Right renal pelvis (tissue), 4 donors: ENCODE measurements around the gene PLXDC1. TPM values are rescaled to one million over a fixed set of nuclear protein-coding genes. Genes with fewer than 3 reads are reported as not detected.

Source experiments
- DNase-seq, 4 donors: peaks; one replicate each; pipeline ENCODE4 v3.0.0-alpha.2; 2013; ENCODE audit warnings: low read depth in 4 of 4, low spot score in 3 of 4, missing footprints in 1 of 4
- polyA plus RNA-seq, 4 donors: library from polyadenylated mRNA; unstranded; fragments of 120-200 nt; gene quantifications; one replicate each; pipeline ENCODE4 v1.2.1, GENCODE V29; 2013; ENCODE audit not compliant: insufficient read length in 4 of 4

Gene PLXDC1
- polyA plus RNA-seq: 1 to 10 TPM; 5.4 to 7.5 (median 6.3) TPM

- DNase-seq: no peak
Measured at GRCh38 chr17:39151150-39151942, at the start of gene PLXDC1. Gene PLXDC1, minus strand, starts transcription at chr17:39151637. Its CDS starts 200 bp downstream, at chr17:39151437.

DNA sequence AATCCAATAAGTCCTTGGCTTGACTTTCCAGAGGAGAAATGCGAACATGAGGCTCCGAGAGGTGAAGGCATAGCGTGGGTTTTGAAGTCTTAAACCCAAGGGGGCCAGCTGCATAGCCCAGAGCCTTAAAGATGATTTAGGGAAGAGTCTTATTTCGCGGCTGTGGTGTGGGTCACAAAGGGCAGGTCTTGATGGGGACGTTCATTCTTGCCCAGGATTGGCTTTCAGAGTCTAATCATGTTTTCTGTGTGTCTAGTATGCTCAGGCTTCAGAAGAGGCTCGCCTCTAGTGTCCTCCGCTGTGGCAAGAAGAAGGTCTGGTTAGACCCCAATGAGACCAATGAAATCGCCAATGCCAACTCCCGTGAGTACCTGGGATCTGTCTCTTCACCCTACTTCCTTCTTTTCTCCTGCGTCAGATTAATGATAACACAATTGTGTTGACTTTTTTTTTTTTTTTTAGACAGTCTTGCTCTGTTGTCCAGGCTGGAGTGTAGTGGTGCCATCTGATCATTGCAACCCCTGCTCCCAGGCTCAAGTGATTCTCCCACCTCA is 49.6 kb upstream of the PLXDC1 start:
- DNase-seq: no peak

DNA sequence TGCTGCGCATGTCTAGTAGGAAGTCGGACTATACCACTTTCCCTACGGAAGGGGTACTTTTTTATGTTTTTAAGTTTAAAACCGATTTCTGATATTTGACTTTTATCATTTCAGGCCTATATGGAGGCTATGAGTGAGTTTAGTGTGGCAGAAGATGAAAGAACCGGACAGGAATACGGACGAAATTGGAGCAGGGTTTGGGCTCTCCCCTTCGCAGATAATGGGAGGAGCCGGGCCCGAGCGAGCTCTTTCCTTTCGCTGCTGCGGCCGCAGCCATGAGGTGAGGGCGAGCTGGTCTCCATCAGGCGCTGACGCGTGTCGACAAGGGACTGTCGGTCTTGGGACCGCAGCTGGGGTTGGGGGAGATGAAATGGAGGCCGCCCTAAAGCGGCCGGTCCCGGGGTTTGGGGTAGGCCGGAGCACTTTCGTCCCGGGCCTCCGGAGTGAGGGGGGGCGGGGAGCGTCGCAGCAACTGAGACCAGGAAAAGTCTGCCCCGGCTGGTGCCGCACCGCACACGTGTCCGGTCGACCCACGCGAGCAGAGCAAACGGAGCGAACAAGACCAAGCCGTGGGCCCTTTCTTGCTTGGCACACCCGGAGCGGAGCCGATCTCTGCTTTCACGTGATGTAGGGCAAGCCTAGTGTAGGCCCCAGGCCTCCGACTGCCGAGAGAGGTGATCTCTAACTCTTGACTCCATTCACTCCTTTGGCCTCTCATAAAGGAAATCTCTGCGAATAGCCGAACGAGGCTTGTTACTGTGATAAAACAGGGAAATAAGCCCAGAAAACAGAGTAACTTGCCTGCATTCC is 48.8 kb upstream of the PLXDC1 start, which contains the start of gene RPL19:
RPL19 (plus strand) TSS at position 214 of the 810 bp plus-strand sequence; CDS start at position 276, 62 bp downstream.
- peak in 2 of 4 donors; percentile 85 to 92 for DNase-seq

- DNase-seq: peak in 2 of 4 donors; percentile 90 to 91
Measured at GRCh38 chr17:39199820-39200069, 48.3 kb upstream of the PLXDC1 start.

GRCh38 chr17:39198186-39198566 is 46.7 kb upstream of the PLXDC1 start:
- DNase-seq: no peak

DNA sequence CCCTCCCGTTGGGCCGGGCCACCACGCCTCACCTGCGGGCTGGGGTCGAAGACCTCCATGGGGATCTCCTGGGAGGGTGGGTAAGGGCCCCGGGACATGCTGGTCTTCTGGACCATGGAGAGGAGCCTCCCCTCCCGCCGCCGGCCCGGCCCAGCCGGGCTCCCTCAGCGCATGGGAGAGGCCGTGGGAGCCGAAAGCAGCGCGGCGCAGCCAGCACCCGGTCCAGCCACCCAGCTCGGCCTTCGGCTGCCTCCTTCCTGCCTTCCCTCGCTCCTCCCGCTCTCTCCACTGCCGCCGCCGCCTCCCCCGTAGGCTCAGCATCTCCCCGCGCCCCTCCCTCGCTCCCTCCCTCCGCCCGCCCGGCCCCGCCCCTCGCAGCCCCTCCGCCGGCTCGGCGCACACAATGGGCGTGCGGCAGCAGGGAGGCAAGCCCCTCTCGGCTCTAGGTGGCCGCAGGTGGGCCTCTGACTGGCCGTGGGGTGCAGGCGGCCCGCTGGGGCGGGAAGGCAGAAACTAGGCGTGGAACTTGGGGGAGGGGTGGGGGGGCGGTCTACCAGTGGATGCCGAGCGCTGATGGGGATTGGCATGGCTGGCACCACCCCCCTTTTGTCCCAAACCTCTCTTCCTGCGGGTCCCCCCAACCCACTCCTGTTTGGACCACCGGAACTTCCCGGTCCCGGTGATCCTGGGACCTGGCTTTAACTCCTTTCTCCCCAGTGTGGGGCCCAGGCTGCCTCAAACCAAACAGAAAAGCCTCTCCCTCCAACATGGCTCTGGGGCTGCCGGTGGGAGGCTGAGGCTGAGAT is 46.1 kb upstream of the PLXDC1 start, which contains the start of gene CACNB1:
CACNB1 (minus strand) TSS at position 290 of the 806 bp plus-strand sequence; CDS start at position 116, 174 bp downstream.
- DNase-seq: peak in 1 of 4 donors; percentile 70

GRCh38 chr17:39196808-39197291 is 45.4 kb upstream of the PLXDC1 start:
- DNase-seq: no peak

GRCh38 chr17:39196241-39196807 is 44.9 kb upstream of the PLXDC1 start:
- DNase-seq: no peak

- no peak for DNase-seq
Measured at GRCh38 chr17:39195568-39196160, 44.2 kb upstream of the PLXDC1 start.

GRCh38 chr17:39194985-39195524 is 43.6 kb upstream of the PLXDC1 start:
- DNase-seq: no peak

DNA sequence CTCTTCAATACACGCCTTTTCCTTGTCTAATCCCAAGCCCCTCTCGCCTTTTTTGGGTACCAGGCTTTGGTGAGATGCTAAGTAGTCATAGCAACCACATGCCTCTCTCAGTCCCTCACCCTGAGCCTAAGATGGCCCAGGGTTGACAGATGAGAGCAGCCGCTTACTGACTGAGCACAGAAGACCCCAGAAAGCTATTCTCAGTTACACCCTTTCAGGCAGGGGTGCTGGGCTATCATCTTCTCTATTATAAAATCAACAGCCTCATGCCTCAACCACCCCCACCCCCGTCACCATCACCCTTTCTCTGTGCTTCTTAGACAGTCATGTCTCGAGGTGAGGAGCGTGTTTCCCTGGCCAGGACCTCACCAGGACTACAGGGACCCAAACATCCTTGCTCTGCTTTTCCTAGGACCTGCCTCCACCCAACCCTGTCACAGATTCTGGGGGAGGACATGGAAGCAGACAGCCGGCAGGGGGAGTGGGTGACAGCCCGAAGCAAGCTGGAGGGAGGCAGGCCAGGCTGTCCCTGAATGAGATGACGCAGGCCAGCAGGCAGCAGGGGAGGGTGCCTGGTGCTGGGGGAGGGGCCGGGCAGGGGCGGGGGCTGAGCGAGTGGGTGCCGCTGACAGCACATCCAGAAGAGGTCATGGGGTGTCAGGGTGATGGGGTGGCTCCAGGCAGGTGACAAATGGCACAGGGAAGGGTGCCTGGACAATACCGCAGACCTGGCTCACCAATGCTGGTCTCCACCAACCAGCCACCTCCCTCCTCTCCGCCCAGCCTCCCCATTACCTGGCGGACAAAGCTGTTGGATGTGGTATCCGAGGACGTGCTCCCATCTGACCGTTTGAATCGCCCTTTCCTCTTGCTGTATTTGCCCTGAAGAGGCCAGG is 42.9 kb upstream of the PLXDC1 start:
- no peak for DNase-seq

GRCh38 chr17:39193346-39193745 is 41.9 kb upstream of the PLXDC1 start:
- DNase-seq: no peak

DNA sequence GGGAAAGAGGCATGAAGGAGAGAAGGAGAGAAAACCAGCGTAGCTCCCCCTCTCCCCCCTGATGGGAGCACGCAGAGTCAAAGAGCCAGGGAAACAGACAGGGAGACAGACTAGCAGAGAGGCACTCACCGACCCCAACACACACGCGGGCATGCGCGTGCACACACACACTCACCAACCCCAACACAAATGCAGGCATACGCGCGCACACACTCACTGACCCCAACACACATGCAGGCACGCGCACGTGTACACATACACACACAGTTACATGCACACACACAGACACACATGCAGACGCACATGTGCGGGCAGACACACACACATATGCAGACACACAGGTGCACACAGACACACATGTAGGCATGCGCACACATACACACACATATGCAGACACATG is 41.5 kb upstream of the PLXDC1 start:
- no peak for DNase-seq

DNA sequence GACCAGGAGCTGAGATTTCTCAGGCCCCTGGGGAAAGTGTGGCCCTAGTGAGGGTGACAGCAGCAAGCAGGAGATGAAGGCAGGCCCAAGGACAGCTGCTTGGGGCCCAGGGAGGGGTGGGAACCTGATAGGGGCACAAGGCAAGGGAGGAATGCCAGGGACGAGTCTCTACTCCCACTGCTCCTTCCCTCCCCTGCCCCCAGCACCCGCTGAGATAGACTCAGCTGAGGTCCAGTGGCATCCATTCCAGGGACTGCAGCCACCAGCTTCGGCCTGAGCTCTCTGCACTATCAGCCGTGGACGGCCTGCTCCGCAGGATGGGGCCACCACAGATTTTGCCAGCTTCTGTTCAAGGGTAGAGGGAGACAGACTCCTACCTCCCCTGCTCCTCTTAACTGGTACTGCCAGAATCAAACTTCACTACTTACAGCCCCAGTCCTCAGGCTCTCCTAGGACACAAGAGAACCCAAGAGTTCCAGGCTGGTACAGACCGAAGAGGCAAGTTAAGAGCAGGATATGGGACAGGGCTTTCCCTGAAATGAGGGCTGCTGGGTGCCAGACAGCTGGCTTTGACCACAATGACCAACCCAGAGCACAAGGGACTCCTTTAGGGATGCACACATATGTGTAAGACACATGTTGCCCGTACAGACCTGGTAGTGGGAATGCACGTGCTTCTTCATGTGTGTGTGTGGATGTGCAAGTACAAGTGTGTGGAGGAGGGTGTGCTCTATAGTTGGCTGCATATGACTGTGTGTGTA is 40.5 kb upstream of the PLXDC1 start:
- DNase-seq: no peak

DNA sequence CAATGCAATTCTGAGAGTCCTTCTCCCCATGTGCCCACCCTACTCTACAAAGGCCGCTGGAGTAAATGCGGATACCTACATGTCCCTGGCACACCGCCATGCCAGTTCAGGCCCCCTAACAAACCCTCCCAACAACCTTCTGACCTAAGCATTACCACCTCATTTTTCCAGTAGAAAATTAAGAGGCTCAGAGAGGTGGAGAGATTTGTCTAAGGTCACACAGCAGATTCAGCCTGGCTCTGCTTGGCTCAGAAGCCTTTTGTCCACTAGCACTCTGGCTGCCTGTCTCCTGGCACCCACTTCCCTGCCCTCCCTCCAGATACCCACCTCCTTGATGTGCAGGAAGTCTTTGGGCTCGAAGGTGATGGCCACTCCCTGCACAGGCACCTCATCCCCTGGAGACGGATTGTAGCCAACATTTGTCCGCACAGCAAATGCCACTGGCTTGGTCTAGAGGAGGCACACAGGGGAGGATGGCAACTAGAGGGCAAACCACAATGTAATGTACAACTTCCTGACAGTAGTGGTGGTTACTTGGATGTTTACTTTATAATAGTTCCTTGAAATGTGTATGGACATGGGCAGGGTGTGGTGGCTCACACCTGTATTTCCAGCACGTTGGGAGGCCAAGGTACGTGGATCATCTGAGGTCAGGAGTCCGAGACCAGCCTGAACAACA is 35.9 kb upstream of the PLXDC1 start:
- DNase-seq: no peak

- DNase-seq: no peak
Measured at GRCh38 chr17:39186481-39187002, 35.1 kb upstream of the PLXDC1 start.

DNA sequence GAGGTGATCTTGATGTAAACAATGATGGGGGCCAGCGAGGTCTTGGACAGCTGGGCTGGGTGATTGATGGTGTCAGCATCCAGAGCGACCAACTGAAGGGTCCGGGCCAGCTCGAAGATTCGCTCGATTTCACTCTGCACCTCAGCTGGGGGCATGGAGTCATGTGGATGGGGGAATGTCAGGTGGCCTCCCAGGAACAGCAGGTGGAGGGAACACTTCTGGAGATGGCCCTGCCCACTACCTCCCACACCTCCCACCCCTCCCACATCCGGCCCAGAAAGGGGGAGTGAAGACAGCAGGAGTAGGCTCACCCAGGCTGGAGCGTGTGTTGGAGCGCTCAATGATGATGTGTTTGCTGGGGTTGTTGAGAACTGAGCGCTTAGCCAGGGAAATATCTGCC is 32.3 kb upstream of the PLXDC1 start:
- DNase-seq: no peak
